Measurements from ENCODE around the gene PRODH. TPM values are rescaled to one million over a fixed set of nuclear protein-coding genes. Genes with fewer than 3 reads are reported as not detected.
"Not testable (repeated sequence)": the region's sequence is repeated elsewhere in the genome, so short reads cannot be mapped to it uniquely, and the experiment has no call there.

PRODH gene
- total RNA-seq, 1 donor from 2014 or later: 5.0 TPM

- H3K27me3 ChIP-seq (ENCODE audit: control insufficient read depth, insufficient read depth, low read length): peaks cover 6% of the 10 kb centered on the region
- TF ChIP-seq, protein P1, sequence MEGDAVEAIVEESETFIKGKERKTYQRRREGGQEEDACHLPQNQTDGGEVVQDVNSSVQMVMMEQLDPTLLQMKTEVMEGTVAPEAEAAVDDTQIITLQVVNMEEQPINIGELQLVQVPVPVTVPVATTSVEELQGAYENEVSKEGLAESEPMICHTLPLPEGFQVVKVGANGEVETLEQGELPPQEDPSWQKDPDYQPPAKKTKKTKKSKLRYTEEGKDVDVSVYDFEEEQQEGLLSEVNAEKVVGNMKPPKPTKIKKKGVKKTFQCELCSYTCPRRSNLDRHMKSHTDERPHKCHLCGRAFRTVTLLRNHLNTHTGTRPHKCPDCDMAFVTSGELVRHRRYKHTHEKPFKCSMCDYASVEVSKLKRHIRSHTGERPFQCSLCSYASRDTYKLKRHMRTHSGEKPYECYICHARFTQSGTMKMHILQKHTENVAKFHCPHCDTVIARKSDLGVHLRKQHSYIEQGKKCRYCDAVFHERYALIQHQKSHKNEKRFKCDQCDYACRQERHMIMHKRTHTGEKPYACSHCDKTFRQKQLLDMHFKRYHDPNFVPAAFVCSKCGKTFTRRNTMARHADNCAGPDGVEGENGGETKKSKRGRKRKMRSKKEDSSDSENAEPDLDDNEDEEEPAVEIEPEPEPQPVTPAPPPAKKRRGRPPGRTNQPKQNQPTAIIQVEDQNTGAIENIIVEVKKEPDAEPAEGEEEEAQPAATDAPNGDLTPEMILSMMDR (IDR thresholded peaks at IDR 0.05; ENCODE audit: insufficient read depth, low read length, severe bottlenecking): no peak
- no peak overlapping the region for H3K4me3 ChIP-seq (ENCODE audit: low read depth, low read length)
- DNase-seq (ENCODE audit: low read depth) (no peak), FAIRE-seq (no peak)
- no peaks in the 10 kb centered on the region for H3K36me3 ChIP-seq (ENCODE audit: control insufficient read depth, insufficient read depth, low read length)
Measured at GRCh38 chr22:18973264-18974031, 37.4 kb upstream of the PRODH start.

- not testable (repeated sequence) for H3K27me3 ChIP-seq (ENCODE audit: control insufficient read depth, insufficient read depth, low read length); DNase-seq (ENCODE audit: low read depth); H3K4me3 ChIP-seq (ENCODE audit: low read depth, low read length); H3K36me3 ChIP-seq (ENCODE audit: control insufficient read depth, insufficient read depth, low read length)
- peak; percentile 76 for FAIRE-seq
Measured at GRCh38 chr22:18972591-18972990, 36.5 kb upstream of the PRODH start.

DNA sequence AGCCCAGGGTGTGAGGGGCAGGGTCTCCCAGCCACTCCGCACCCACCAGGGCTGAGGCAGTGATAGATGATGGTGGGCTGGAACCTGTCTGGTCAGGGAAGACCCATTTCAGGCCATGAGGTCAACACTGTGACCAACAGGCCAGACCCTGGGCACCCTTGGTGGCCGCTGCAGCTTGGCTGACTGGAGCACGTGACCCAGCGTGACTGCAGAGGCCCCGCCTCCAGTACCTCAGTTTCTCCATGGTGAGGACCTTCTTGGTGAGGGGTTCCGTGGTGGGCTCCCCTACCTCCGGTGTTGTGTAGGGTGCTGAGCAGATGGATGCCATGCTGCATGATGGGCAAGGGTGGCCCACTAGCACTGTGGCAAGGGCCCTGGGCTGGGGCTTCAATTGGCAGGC, 35.9 kb upstream of the PRODH start:
- not testable (repeated sequence) for DNase-seq (ENCODE audit: low read depth); H3K36me3 ChIP-seq (ENCODE audit: control insufficient read depth, insufficient read depth, low read length); H3K4me3 ChIP-seq (ENCODE audit: low read depth, low read length); H3K27me3 ChIP-seq (ENCODE audit: control insufficient read depth, insufficient read depth, low read length); FAIRE-seq

- H3K27me3 ChIP-seq (ENCODE audit: control insufficient read depth, insufficient read depth, low read length): peaks cover 7% of the 10 kb centered on the region
- H3K4me3 ChIP-seq (ENCODE audit: low read depth, low read length): no peak overlapping the region
Measured at GRCh38 chr22:18971321-18971751, 35.2 kb upstream of the PRODH start.

GRCh38 chr22:18970948-18971315, 34.8 kb upstream of the PRODH start:
- TF ChIP-seq, protein P1 (IDR thresholded peaks at IDR 0.05; ENCODE audit: insufficient read depth, low read length, severe bottlenecking): no peak
- Histone ChIP-seq H3K4me3 (ENCODE audit: low read depth, low read length) (peak overlapping the region; percentile 48), H3K36me3 (ENCODE audit: control insufficient read depth, insufficient read depth, low read length) (no peaks in the 10 kb centered on the region), H3K27me3 (ENCODE audit: control insufficient read depth, insufficient read depth, low read length) (peaks cover 7% of the 10 kb centered on the region)
- FAIRE-seq: no peak
- DNase-seq (ENCODE audit: low read depth): no peak

More at GRCh38 chr22:18971321-18971751, 35.2 kb upstream of the PRODH start:
- no peak for DNase-seq (ENCODE audit: low read depth)
- FAIRE-seq: peak; percentile 94
- H3K36me3 ChIP-seq (ENCODE audit: control insufficient read depth, insufficient read depth, low read length): no peaks in the 10 kb centered on the region
- TF ChIP-seq, protein P1 (IDR thresholded peaks at IDR 0.05; ENCODE audit: insufficient read depth, low read length, severe bottlenecking): no peak

DNA sequence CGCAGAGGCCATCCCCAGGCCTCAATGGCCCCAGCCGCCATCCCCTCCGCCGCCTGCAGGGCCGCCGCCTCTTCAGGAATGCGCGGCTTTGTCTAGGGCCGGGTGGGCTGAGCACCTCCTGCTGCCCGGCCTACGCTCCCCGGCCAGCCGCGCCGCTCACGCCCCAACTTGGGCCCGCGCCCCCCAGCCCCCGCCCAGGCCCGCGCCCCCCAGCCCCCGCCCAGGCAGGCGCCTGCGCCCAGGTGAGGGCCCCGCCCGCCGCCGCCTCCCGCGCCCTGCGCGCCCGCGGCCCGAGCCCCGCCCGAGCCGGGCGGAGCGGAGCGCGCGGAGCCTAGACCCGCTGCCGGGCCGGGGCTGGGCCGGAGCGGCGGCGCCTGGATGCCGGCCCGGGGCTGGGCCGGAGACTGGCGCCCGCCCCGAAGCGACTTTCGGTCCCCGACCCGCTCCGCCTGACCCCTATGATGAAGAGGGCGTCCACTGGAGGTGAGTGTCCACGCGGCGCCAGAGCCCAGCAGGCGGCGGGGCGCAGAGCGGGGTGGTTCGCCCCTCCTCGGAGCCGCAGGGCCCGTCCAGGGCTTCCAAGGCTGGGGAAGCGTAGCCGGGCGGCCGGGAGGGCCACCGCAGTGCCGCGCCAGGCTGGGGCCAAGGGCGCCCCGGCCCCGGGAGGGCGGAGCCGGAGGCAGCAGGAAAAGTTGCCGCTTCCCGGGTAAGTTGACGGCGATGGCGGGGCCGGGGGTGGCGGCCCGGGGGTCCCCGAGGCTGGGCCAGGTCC, 34.3 kb upstream of the PRODH start:
- Histone ChIP-seq H3K27me3 (ENCODE audit: control insufficient read depth, insufficient read depth, low read length) (peaks cover 7% of the 10 kb centered on the region), H3K4me3 (ENCODE audit: low read depth, low read length) (peak overlapping the region; percentile 48), H3K36me3 (ENCODE audit: control insufficient read depth, insufficient read depth, low read length) (no peaks in the 10 kb centered on the region)
- TF ChIP-seq, protein P1 (IDR thresholded peaks at IDR 0.05; ENCODE audit: insufficient read depth, low read length, severe bottlenecking): peak; percentile 14
- FAIRE-seq (no peak), DNase-seq (ENCODE audit: low read depth) (no peak)

GRCh38 chr22:18969158-18969942, 33.3 kb upstream of the PRODH start:
- H3K4me3 ChIP-seq (ENCODE audit: low read depth, low read length); H3K36me3 ChIP-seq (ENCODE audit: control insufficient read depth, insufficient read depth, low read length); FAIRE-seq; H3K27me3 ChIP-seq (ENCODE audit: control insufficient read depth, insufficient read depth, low read length); DNase-seq (ENCODE audit: low read depth): not testable (repeated sequence)

All from bronchial epithelial cell (primary cell).